ENCODE results near the gene THBS3.
"Not testable (repeated sequence)": the region's sequence is repeated elsewhere in the genome, so short reads cannot be mapped to it uniquely, and the experiment has no call there.

Gene THBS3

DNA sequence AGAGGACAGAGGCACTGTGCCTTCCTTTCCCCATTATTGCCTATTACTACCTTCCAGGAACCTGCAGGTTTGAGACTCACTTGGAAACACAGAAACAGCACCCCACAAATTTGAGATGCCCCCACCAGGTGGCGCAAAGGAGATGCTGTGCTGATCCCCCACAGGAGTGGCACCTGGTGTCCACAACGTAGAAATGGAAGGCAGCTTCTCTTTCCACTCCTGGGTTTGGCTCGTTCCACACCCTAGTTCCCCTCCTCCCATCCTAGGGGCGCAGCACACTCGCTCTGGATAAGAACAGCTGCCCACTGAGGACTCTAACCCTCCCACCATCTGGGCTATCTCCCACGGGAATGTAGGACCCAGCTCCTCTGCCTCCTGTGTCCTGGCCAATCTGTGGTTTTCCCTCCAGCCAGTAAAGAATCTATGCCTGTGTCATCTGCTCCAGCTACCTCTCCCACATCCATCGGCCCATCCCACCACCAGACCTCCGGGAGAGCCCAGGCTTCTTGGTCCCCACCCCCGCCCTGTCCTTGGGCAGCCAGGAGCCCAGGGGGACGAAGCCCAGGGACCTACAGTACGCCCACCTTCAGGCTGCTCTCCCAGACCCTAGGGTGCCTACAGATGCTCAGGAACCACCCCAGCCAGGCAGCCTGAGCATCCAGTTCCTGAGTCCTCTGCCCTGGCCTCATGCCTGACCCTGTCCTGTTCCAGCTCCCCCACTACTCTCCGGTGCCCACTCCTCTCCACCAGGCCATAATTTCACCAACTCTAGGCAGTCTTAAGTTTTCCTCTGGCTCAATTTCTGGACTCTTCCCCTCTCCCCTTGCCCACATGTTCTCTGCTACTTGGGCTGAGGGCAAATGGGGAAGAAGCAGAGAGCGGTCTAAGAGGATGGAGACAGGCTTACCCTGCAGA, 549 bp downstream of the THBS3 start:
- peak; percentile 73 for DNase-seq (ENCODE audit: low spot score)

DNA sequence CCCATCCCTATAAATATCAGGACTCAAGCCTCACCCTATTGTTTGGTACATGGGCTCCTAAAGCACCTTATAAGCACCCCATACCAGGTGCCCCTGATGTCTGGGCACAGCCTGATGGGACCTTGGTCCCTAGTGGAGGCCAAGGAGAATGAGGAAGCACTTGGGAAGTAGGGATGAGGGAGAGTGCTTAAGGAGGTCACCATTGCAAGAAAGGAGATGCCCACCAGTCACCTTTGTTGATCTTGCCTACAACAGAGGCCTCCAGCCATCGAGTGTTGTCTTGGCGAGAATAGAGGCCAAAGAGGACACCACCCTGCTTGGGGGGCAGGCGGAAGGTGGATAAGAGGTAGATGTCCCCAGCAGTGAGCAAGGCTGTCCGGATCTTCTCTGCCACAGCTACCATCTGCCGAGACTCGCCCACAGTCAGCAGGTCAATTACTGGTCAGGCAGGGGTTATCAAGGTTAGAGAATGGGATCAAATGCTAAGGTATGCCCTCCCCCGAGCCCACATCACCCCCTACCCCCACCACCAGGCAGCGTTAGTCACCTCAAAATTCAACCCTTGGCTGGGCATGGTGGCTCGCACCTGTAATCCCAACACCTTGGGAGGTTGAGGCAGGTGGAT, 1.6 kb downstream of the THBS3 start:
- DNase-seq (ENCODE audit: low spot score): no peak

DNA sequence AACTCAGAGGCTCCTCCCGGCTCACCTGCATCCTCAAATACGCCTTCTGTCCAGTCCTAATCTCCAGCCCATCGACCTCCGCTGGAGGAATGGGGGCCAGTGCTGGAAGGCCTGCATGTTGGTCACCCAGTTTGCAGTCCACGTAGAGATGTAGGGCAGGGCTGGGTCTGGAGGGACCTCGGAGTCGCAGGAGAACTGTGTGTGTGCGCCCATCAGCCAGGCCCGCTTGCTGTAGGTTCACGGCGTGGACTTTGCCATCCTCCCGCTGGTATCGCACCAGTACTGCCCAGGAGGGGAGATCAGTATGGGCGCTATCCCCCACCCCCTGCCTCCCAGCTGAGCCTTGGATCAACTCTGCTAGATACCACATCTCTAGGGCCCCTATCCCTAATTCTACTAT, 2.7 kb downstream of the THBS3 start:
- no peak for DNase-seq (ENCODE audit: low spot score)

DNA sequence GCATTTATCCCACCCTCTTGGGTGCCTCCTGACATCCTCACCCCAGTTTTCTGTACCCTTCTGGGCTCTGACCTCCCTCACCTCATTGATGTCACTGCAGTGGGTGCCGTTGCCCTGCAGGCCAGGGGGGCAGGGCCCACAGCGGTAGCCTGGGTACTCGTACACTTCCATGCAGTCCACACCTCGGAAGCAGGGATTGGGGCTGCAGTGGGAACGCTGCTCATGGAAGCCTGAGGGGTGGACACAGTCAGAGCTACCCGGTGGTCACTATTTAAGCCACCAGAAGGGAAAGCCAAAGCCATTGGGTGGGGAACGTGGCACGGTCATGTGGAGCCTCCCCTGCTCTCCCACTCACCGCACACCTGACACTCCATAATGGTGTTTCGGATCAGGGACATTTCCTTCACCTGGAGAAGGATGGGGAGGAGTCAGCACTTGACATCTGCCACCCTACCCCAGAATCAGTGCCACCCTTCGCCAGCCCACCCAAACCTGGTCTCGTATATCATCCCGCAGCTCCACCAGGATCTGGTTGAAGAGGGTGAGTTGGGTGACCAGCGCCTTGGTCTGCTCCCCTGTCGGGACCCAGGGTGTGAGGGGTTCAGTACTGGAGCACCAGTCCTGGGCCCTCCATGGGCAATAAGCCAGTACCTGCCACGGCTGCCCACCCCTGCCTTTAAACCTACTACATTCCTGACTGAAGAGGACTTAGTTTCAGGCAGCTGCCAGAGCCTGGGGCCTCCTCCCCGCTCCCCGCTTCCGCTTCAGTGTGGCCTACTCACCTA, 4.8 kb downstream of the THBS3 start:
- no peak for DNase-seq (ENCODE audit: low spot score)

DNA sequence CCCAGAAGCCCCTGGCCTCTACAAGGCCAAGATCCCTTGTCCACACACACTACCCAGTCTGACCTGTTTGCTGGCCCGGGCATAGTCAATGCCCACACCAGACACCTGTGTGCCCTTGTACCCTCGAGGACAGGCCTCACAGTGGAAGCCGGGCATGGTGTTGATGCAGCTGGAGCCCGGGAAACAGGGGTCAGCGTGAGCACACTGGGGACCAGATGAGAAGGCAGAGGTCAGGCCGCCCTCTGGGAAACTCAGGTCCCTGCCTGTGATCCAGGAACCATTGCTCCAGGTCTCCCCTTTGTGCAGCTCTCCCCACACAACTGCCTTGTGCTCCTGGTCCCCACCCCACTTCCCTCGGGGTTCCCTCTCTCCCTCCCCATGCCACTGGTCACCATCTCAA, 5.5 kb downstream of the THBS3 start:
- DNase-seq (ENCODE audit: low spot score): no peak

DNA sequence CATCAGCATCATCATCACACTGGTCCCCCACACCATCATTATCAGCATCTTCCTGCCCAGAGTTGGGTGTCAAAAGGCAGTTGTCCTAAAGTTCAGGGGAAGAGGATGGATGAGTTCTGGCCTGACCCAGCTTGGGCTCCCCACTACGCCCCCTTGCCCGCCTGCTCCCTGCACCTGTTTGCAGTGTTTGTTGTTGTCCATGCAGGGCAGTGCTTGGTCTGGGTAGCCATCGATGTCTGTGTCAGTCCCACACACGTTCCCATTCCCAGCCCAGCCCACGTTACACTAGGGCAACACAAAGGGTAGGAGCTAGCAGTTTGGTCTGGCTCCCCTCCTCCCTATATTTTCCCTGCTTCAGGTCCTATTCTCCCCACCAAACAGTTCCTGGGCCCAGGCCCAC, 6.8 kb downstream of the THBS3 start:
- no peak for DNase-seq (ENCODE audit: low spot score)

DNA sequence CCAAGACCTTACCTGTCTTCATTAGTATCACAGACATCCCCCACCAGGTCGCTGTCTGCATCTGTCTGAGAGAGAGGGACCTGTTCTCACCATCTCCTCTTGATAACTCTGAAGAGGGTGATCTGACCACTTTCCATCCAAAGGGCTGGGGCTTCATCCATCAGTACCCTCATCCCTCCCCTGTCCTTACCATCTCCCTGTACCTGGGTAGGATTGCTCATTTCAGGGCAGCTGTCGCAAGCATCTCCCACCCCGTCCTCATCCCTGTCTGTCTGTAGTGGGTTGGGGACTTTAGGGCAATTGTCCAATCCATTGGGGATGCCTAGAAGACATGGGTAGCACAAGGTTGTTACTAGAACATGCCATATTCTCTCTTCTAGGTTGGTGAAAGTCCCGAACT, 7.9 kb downstream of the THBS3 start:
- DNase-seq (ENCODE audit: low spot score): no peak

DNA sequence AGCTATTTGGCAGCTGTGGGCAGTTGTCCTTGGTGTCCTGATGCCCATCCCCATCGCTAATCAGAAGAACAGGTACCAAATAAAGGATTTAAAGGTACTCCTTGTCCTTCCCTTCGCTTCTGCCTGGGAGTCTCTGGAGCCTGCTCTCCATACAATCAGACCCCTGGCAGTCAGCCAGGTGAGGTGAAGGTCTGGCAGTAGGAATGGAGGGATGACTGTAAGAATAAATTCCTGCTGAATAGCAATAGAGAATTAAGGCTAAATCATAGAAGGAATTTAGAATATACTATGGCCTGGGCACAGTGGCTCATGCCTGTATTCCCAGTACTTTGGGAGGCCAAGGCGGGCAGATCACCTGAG, 9.2 kb downstream of the THBS3 start:
- no peak for DNase-seq (ENCODE audit: low spot score)

DNA sequence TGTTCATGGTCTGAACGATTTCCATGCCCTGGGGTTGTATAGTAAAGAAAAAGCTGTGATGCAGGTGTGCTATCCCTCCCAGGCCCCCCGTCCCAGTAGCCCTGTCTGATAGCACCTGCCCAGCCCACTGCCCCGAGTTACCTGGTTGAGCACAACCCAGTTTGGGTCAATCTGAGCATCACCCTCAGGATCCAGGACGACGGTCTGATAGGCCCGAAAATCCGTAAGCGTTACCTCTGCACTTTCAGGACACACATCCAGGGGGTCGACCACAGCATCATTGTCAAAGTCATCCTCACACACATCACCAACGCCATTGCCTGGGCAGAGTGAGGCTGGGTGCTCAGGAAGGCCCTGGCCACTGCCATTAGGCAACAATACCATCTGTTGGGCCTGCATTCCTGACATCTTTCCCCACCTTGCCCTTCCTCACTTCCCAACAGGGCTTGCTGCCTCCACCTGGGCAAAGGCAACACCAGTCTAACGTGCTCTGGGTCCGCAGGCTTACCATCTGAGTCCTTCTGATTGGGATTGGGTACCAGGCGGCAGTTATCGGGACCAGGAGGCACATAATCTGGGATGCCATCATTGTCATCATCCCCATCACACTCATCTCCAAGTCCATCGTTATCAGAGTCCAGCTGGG, 9.7 kb downstream of the THBS3 start:
- DNase-seq (ENCODE audit: low spot score): no peak

DNA sequence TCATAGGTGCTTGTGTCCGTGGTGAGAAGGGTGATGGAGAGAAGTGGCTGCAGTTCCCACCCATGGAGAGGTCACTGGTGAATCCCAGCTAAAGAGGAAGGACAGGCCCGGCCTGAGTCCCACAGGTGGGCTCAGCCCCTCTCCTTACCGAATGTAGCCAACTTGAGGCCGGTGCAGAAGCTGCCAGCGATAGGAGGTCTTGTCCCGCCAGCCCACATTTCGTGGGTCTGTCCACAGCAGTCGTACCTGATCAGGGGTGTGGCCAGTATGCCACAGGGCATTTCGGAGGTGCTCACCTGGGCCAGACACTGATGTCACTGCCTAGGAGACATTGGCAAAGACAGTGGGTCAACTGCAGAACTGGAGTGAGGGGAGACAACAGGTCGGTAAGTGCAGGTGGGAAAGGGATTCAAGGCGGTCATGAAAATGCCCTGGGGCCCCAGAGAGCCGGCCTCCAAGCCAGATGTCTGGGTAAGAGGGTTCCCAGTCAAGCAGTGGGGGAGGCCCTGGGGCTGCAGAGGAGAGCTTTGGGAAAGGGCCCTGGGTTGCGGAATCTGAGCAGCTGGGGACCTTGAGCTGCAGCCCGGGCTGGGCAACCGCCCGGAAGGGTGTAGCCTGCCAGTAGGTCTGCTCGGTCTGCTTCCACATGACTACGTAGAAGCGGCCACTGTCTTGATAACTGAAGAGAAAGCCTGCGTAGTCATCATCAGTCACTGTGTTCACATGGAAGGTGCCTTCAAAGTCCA, 10.6 kb downstream of the THBS3 start:
- no peak for DNase-seq (ENCODE audit: low spot score)

DNA sequence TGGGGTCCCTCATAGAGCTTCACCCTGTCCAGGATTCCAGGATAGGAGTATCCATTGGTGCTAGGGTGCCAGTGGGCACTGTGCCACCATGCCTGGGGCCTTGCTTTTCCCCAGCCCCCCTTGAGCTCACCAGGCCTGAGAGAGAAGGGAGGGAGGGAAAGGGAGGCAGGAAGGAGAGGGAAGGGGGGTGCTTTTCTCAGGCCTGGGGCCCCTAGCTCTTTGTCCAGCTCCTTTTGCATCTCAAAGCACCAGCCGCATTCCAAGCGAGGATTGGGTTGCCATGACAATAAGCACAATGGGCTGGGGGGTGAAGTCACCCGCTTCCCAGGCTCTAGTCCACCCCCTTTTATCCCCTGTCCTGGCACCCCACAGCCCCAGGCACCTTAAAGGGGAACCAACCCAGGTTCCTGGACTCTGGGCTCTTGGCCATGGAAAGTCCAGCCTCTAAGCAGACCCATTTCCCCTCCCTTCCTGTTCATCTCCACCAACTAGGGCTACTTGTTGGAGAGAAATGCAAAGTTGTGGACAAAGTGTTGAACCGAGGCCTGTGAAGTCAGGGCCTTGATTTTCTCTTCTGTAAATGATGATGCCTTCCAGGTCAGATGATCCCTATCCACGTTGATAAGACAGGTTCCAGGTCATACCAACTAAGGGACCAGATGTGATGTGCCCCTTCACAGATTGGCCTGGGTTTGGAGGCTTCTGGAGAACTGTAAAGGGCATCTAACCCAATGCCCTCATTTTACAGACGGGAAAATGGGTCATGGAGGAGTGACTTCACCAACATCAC, 11.4 kb downstream of the THBS3 start:
- DNase-seq (ENCODE audit: low spot score): peak; percentile 58

DNA sequence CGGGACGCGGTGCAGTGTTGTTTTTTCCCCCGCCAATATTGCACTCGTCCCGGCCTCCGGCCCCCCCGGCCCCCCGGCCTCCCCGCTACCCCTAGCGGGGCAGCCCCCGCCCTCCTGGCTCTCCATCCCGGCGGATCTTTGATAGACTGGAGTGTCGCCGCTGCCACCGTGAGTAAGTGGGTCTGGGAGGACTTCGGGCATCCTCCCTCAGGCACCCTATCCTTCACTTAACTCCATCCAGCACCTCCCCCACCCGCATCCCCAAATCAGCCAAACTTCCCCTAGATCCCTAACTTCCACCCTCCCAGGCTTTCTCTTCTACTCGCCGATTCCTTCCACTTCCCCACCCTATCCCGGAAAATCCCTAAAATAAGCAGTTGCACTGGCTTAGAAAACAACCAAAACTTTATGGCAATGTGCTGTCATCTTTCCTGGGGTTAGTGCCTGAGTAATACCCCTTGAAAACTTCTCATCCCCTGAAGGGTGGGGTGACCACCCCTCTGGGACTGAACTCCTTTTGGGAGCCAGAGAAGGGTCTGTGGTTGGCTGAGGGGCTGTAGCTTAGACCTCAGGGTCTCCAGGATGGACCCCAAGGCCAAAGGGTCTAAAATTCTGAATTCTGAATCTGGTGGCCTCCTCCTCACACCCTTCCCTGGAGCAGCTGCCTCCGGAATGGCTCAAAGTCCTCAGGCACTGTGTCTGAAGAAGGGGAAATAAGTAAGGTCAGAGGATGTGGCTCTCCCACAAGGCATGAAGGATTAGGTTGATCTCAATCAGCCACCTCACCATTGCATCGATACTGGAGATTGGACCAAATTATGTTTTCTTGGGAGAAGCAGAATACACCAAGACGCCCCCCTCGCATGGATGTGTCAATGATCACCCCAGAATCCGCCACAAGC, 12.2 kb downstream of the THBS3 start:
- no peak for DNase-seq (ENCODE audit: low spot score)

DNA sequence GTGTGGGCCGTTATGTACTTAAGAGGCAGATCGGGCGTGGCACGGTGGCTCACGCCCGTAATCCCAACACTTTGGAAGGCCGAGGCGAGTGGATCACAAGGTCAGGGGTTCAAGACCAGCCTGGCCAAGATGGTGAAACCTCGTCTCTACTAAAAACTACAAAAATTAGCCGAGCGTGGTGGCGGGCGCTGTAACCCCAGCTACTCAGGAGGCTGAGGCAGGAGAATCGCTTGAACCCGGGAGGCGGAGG, 13.8 kb downstream of the THBS3 start:
- DNase-seq (ENCODE audit: low spot score): not testable (repeated sequence)

DNA sequence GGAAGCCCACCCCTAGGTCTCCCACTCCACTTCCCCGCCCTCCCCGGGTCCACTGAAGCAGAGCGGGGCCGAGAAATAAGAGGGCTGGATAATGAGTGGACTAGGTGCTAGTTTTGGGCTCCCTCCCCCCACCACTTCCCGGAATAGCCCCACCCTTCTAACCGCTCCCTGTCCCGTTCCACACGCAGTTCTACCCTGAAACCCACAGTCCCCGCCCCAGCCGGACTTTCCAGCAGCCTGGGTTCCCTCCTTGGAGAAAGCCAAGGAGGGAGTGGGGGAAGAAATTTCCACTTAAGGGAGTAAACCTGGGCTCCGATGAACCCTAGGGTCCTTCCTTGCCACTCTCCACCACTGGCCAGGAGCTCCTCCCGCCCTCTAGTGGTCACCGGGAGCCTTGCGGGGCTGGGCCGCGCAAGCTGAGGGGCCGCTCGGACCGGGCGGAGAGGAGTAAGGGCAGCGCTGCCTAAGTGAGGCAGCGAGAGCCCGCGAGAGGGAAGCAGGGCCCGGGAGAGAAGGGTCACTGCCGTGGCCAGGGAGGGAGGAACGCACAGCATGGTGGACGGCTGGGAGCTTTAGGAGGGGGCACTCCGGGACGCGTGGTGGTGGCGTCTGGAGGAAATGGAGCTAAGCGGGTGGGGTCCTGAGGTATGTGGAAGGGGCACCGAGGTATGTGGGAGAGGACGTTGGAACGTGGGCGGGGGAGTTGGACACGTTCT, 14.3 kb downstream of the THBS3 start:
- no peak for DNase-seq (ENCODE audit: low spot score)

DNA sequence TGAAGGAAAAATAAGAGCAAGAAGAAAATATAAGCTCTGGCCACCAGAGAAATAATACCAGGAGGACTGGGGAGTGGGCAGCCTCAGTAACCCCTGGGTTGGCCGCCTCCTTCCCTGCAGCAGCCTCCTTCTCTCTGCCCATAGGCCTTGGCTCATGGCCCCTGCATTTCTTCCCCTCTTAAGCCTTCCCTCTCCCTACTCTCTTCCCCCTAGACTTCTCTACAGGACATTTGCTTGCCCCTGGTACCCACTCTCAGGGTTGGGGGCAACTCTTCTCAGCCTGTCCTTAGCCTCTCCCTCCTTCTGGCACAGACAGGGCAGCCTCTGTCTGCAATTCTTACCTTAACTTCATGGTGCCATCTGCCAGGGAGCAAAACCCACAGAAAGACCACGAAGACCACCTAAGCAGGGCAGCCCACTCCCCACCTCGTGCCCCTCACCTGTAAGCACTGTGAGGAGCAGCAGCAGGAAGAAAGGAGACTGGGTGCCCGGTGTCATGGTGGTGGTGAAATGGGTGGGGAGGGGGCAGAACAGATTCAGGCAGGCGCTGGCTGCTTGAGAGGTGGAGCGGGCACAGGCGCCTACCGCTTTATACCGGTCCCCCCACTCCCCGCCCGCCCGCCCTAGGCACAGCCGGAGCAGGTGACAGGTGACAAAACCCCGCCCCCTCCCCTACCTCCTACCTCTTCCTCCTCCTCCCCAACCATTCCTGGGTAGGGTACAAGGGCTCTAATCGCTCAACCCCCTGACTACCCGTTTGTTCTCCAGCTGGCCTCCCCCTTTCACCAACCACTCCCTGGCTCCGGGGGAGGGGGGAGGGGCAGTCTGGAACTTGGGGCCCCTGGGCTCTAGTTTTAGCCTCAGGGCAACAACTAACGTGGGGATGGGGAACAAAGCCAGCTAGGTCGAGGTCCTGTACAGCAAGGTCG, 15.1 kb downstream of the THBS3 start:
- no peak for DNase-seq (ENCODE audit: low spot score)

DNA sequence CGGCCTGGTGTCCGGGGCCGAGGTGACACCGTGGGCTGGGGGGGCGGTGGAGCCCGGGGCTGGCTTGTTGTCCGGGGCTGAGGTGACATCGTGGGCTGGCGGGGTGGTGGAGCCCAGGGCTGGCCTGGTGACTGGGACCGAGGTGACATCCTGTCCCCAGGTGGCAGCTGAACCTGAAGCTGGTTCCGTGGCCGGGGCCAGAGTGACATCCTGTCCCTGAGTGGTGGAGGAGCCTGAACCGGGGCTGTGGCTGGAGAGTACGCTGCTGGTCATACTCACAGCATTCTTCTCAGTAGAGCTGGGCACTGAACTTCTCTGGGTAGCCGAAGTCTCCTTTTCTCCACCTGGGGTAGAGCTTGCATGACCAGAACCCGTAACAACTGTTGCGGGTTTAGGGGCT, 15.8 kb downstream of the THBS3 start:
- no peak for DNase-seq (ENCODE audit: low spot score)

DNA sequence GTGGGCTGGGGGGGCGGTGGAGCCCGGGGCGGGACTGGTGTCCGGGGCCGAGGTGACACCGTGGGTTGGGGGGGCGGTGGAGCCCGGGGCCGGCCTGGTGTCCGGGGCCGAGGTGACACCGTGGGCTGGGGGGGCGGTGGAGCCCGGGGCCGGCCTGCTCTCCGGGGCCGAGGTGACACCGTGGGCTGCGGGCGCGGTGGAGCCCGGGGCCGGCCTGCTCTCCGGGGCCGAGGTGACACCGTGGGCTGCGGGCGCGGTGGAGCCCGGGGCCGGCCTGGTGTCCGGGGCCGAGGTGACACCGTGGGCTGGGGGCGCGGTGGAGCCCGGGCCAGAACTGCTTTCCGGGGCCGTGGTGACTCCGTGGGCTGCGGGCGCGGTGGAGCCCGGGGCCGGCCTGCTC, 17.8 kb downstream of the THBS3 start:
- DNase-seq (ENCODE audit: low spot score): not testable (repeated sequence)

DNA sequence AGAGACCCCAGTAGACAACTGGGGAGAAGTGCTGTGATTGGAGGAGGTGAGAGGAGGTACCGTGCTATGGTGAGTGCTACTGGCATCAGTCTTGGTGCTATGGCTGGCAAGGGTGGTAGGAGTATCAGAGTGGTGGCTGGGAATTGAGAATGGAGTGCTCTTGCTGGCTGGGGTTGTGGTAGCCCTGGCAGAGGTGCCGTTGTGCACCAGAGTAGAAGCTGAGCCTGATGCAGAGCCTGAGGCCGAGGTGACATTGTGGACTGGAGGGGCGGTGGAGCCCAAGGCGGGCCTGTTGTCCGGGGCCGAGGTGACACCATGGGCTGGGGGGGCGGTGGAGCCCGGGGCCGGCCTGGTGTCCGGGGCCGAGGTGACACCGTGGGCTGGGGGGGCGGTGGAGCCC, 19.4 kb downstream of the THBS3 start:
- no peak for DNase-seq (ENCODE audit: low spot score)
